Measurements from ENCODE around the gene SPTBN4.

Gene SPTBN4

GRCh38 chr19:40599902-40600569 is 133.2 kb downstream of the SPTBN4 start:
- no peak for TF ChIP-seq POLR2A (IDR thresholded peaks at IDR 0.05; ENCODE audit: low read depth, low read length)
- no peak for FAIRE-seq
- no peak for DNase-seq (ENCODE audit: insufficient read length)

GRCh38 chr19:40600570-40601133 is 133.9 kb downstream of the SPTBN4 start:
- FAIRE-seq = no peak
- DNase-seq (ENCODE audit: insufficient read length) = no peak

GRCh38 chr19:40601134-40601974 is 134.6 kb downstream of the SPTBN4 start, which contains the start of gene LTBP4:
Gene LTBP4 (plus strand): TSS chr19:40601369. CDS start chr19:40601388, 19 bp downstream.
- DNase-seq (ENCODE audit: insufficient read length) (no peak), FAIRE-seq (no peak)
- no peak for TF ChIP-seq TAF1 (IDR thresholded peaks at IDR 0.05; ENCODE audit: borderline replicate concordance, low read depth, low read length)
- no peak for TF ChIP-seq POLR2AphosphoS5 (IDR thresholded peaks at IDR 0.05; ENCODE audit: low read depth, low read length)
- no peak for TF ChIP-seq POLR2A (IDR thresholded peaks at IDR 0.05; ENCODE audit: low read depth, low read length)

More at GRCh38 chr19:40600570-40601133, 133.9 kb downstream of the SPTBN4 start:
- TF ChIP-seq POLR2AphosphoS5 (IDR thresholded peaks at IDR 0.05; ENCODE audit: low read depth, low read length) = no peak
- TF ChIP-seq POLR2A (IDR thresholded peaks at IDR 0.05; ENCODE audit: low read depth, low read length) = no peak
- TF ChIP-seq TAF1 (IDR thresholded peaks at IDR 0.05; ENCODE audit: borderline replicate concordance, low read depth, low read length) = no peak

GRCh38 chr19:40603071-40603388 is 136.2 kb downstream of the SPTBN4 start:
- TF ChIP-seq POLR2A (IDR thresholded peaks at IDR 0.05; ENCODE audit: low read depth, low read length) = no peak
- TF ChIP-seq TAF1 (IDR thresholded peaks at IDR 0.05; ENCODE audit: borderline replicate concordance, low read depth, low read length) = no peak
- TF ChIP-seq POLR2AphosphoS5 (IDR thresholded peaks at IDR 0.05; ENCODE audit: low read depth, low read length) = no peak
- DNase-seq (ENCODE audit: insufficient read length) (no peak), FAIRE-seq (no peak)

- FAIRE-seq (peak; percentile 97), DNase-seq (ENCODE audit: insufficient read length) (peak; percentile 90)
- TF ChIP-seq TAF1 (IDR thresholded peaks at IDR 0.05; ENCODE audit: borderline replicate concordance, low read depth, low read length) = no peak
Measured at GRCh38 chr19:40603389-40604170, 136.8 kb downstream of the SPTBN4 start.

- no peak for TF ChIP-seq POLR2AphosphoS5 (IDR thresholded peaks at IDR 0.05; ENCODE audit: low read depth, low read length)
- TF ChIP-seq POLR2A (IDR thresholded peaks at IDR 0.05; ENCODE audit: low read depth, low read length) = no peak
- TF ChIP-seq TAF1 (IDR thresholded peaks at IDR 0.05; ENCODE audit: borderline replicate concordance, low read depth, low read length) = no peak
- FAIRE-seq (peak; percentile 5), DNase-seq (ENCODE audit: insufficient read length) (no peak)
Measured at GRCh38 chr19:40604171-40604646, 137.4 kb downstream of the SPTBN4 start.

- TF ChIP-seq POLR2AphosphoS5 (IDR thresholded peaks at IDR 0.05; ENCODE audit: low read depth, low read length) = no peak
- no peak for TF ChIP-seq TAF1 (IDR thresholded peaks at IDR 0.05; ENCODE audit: borderline replicate concordance, low read depth, low read length)
- TF ChIP-seq POLR2A (IDR thresholded peaks at IDR 0.05; ENCODE audit: low read depth, low read length) = no peak
- no peak for DNase-seq (ENCODE audit: insufficient read length)
Measured at GRCh38 chr19:40604647-40605215, 137.9 kb downstream of the SPTBN4 start.

GRCh38 chr19:40605216-40605971 is 138.6 kb downstream of the SPTBN4 start:
- FAIRE-seq = peak; percentile 91
- no peak for TF ChIP-seq POLR2A (IDR thresholded peaks at IDR 0.05; ENCODE audit: low read depth, low read length)
- no peak for TF ChIP-seq TAF1 (IDR thresholded peaks at IDR 0.05; ENCODE audit: borderline replicate concordance, low read depth, low read length)
- peak; percentile 80 for DNase-seq (ENCODE audit: insufficient read length)

More at GRCh38 chr19:40604647-40605215, 137.9 kb downstream of the SPTBN4 start:
- peak; percentile 36 for FAIRE-seq

- no peak for TF ChIP-seq POLR2AphosphoS5 (IDR thresholded peaks at IDR 0.05; ENCODE audit: low read depth, low read length)
- no peak for TF ChIP-seq TAF1 (IDR thresholded peaks at IDR 0.05; ENCODE audit: borderline replicate concordance, low read depth, low read length)
- TF ChIP-seq POLR2A (IDR thresholded peaks at IDR 0.05; ENCODE audit: low read depth, low read length) = no peak
- DNase-seq (ENCODE audit: insufficient read length) (no peak), FAIRE-seq (no peak)
Measured at GRCh38 chr19:40607311-40608239, 140.8 kb downstream of the SPTBN4 start.
